ENCODE data around the gene ABHD5. TPM values are rescaled to one million over a fixed set of nuclear protein-coding genes. Genes with fewer than 3 reads are reported as not detected.

Gene ABHD5
- total RNA-seq, 1 experiment from 2014 or later: 10.5 TPM

- POLR2A ChIA-PET: no interaction called here
- intact Hi-C loops (cut with micrococcal nuclease; ENCODE audit: unreplicated experiment) (loop anchor here (5.0 kb wide), 1 partner anchor 432 kb away; no protein-coding TSS in a partner anchor), in situ Hi-C loops (cut with HindIII; ENCODE audit: low pct_unique_long_range_greater_than_20kb, low sequenced_read_pairs) (no loop called here)
- Histone ChIP-seq H3K9me3 (ENCODE audit: control insufficient read depth, insufficient read depth, low read depth, low read length) (no peaks in the 10 kb centered on the region), H3K27ac (ENCODE audit: low read length) (no peak overlapping the region), H3K27me3 (ENCODE audit: control insufficient read depth, insufficient read depth, low read length) (no peaks in the 10 kb centered on the region), H3K4me1 (ENCODE audit: control insufficient read depth, insufficient read depth, low read length) (no peaks in the 10 kb centered on the region; the same call in 1 of the 2 replicates), H3K4me3 (ENCODE audit: low read depth in 2 of 2, low read length in 2 of 2) (peak overlapping the region; percentile 21 to 34; a peak in 3 of 4 replicates), H3K36me3 (ENCODE audit: control insufficient read depth, insufficient read depth, low read length) (no peaks in the 10 kb centered on the region)
- DNase-seq (ENCODE audit: low read depth, low spot score) (no peak), ATAC-seq (peak; percentile 23; the same call in 1 of the 2 replicates)
- BruUV-seq (replicated peaks): no TSS peak
- TF ChIP-seq SIN3A (IDR thresholded peaks at IDR 0.05; ENCODE audit: borderline replicate concordance, insufficient read depth, low read depth, low read length): no peak
- TF ChIP-seq TCF7L2 (IDR thresholded peaks at IDR 0.05; ENCODE audit: low read depth, low read length): no peak
- TF ChIP-seq REST (IDR thresholded peaks at IDR 0.05; ENCODE audit: insufficient read depth in 1 of 2, low read depth in 2 of 2, low read length in 1 of 2): no peak
- TF ChIP-seq CTCF (IDR thresholded peaks at IDR 0.05): no peak
- TF ChIP-seq POLR2AphosphoS5 (IDR thresholded peaks at IDR 0.05; ENCODE audit: low read depth, low read length): no peak
- CTCF ChIA-PET: no interaction called here
Measured at GRCh38 chr3:43769885-43770425, 79.2 kb downstream of the ABHD5 start.

- ATAC-seq: no peak
- no peak overlapping the region for H3K4me3 ChIP-seq (ENCODE audit: low read depth in 2 of 2, low read length in 2 of 2)
- CTCF ChIA-PET: no interaction called here
- no peaks in the 10 kb centered on the region; the same call in 1 of the 2 replicates for H3K4me1 ChIP-seq (ENCODE audit: control insufficient read depth, insufficient read depth, low read length)
- H3K36me3 ChIP-seq (ENCODE audit: control insufficient read depth, insufficient read depth, low read length): no peaks in the 10 kb centered on the region
- intact Hi-C loops (cut with micrococcal nuclease; ENCODE audit: unreplicated experiment): no loop called here
- in situ Hi-C loops (cut with HindIII; ENCODE audit: low pct_unique_long_range_greater_than_20kb, low sequenced_read_pairs): no loop called here
- DNase-seq (ENCODE audit: low read depth, low spot score): no peak
- no peak overlapping the region for H3K27ac ChIP-seq (ENCODE audit: low read length)
- BruUV-seq (replicated peaks): no TSS peak
- no peaks in the 10 kb centered on the region for H3K9me3 ChIP-seq (ENCODE audit: control insufficient read depth, insufficient read depth, low read depth, low read length)
- no peaks in the 10 kb centered on the region for H3K27me3 ChIP-seq (ENCODE audit: control insufficient read depth, insufficient read depth, low read length)
- POLR2A ChIA-PET: no interaction called here
- no peak for TF ChIP-seq TCF7L2 (IDR thresholded peaks at IDR 0.05; ENCODE audit: low read depth, low read length)
- TF ChIP-seq POLR2AphosphoS5 (IDR thresholded peaks at IDR 0.05; ENCODE audit: low read depth, low read length): no peak
- TF ChIP-seq SIN3A (IDR thresholded peaks at IDR 0.05; ENCODE audit: borderline replicate concordance, insufficient read depth, low read depth, low read length): no peak
- no peak for TF ChIP-seq REST (IDR thresholded peaks at IDR 0.05; ENCODE audit: insufficient read depth in 1 of 2, low read depth in 2 of 2, low read length in 1 of 2)
Measured at GRCh38 chr3:43770426-43771103, 79.8 kb downstream of the ABHD5 start.

Data from Panc1 (cell line).